Lung (tissue), 12 donors: ENCODE results near the gene MCTP1. TPM values are rescaled to one million over a fixed set of nuclear protein-coding genes. Genes with fewer than 3 reads are reported as not detected.

Experiments used
- ATAC-seq: fragments of 200-7000 bp; cut with Tn5 transposase; one replicate; pipeline ENCODE4 v1.9.1; 2020; ENCODE audit warnings: moderate number of reproducible peaks; ENCODE audit not compliant: insufficient read depth, low FRiP score
- DNase-seq, 3 donors: peaks; one replicate each; pipeline ENCODE4 v3.0.0-alpha.2; 2013 to 2017
- H3K27ac ChIP-seq, 2 donors: one replicate each; pipeline ENCODE4 v1.5.1; 2013; ENCODE audit warnings: mild to moderate bottlenecking in 2 of 2, moderate library complexity in 2 of 2, control low read depth in 1 of 2, inconsistent platforms in 1 of 2, low read depth in 1 of 2, low read length in 1 of 2
- H3K27me3 ChIP-seq, 3 donors: one replicate each; pipeline ENCODE4 v1.5.1; 2013; ENCODE audit warnings: low read length in 2 of 3; ENCODE audit not compliant: control insufficient read depth in 3 of 3, insufficient read depth in 3 of 3
- H3K36me3 ChIP-seq, 4 donors: one replicate each; pipeline ENCODE4 v1.5.1; 2013; ENCODE audit warnings: low read length in 4 of 4, mild to moderate bottlenecking in 1 of 4, moderate library complexity in 1 of 4; ENCODE audit not compliant: control insufficient read depth in 4 of 4, insufficient read depth in 4 of 4
- H3K4me1 ChIP-seq, 5 donors: one replicate each; pipeline ENCODE4 v1.5.1; 2013; ENCODE audit warnings: low read length in 5 of 5, mild to moderate bottlenecking in 2 of 5, moderate library complexity in 1 of 5; ENCODE audit not compliant: control insufficient read depth in 5 of 5, insufficient read depth in 5 of 5
- H3K4me3 ChIP-seq: one replicate; pipeline ENCODE4 v1.5.1; 2013; ENCODE audit warnings: mild to moderate bottlenecking, control low read depth, moderate library complexity
- H3K9ac ChIP-seq, 2 donors: one replicate each; pipeline ENCODE4 v1.5.1; 2013; ENCODE audit warnings: low read length in 2 of 2, control low read depth in 1 of 2; ENCODE audit not compliant: insufficient read depth in 1 of 2
- H3K9me3 ChIP-seq, 4 donors: one replicate each; pipeline ENCODE4 v1.5.1; 2013; ENCODE audit warnings: low read length in 3 of 4, mild to moderate bottlenecking in 1 of 4, moderate library complexity in 1 of 4; ENCODE audit not compliant: control insufficient read depth in 4 of 4, insufficient read depth in 3 of 4
- CTCF ChIP-seq: IDR thresholded peaks from 2 replicates; pipeline ENCODE4 v1.5.1; 2012; ENCODE audit warnings: mild to moderate bottlenecking; ENCODE audit errors: control extremely low read depth, extremely low read depth
- WGBS, 2 donors: extraction: QIAGEN DNeasy Blood & Tissue Kit; methylation state at CpG; one replicate each; pipeline ENCODE4 v1.1.7; 2013; 5-methylcytosine and 5-hydroxymethylcytosine counted together
- polyA plus RNA-seq, 2 donors: library from polyadenylated mRNA; stranded (reverse); fragments of 200-250 nt; gene quantifications; one replicate each; pipeline ENCODE4 v1.2.1, GENCODE V29; 2013
- total RNA-seq, 2 donors: library from RNA; depleted of rRNA in 1 of 2; stranded (reverse); fragments of >200 nt in 1 of 2; gene quantifications; one replicate each; pipeline ENCODE4 v1.2.1, GENCODE V29; 2014 to 2021
- donor health status: control.
- donor health status: control.
- donor health status: Bipolar disorder and iron deficiency.
- donor health status: healthy.
- donor health status: DM: yes; HTN: yes; CAD: no.

MCTP1 gene
- total and polyA plus RNA-seq, 4 donors: 5.8 to 34.8 (median 27.4) TPM

DNA sequence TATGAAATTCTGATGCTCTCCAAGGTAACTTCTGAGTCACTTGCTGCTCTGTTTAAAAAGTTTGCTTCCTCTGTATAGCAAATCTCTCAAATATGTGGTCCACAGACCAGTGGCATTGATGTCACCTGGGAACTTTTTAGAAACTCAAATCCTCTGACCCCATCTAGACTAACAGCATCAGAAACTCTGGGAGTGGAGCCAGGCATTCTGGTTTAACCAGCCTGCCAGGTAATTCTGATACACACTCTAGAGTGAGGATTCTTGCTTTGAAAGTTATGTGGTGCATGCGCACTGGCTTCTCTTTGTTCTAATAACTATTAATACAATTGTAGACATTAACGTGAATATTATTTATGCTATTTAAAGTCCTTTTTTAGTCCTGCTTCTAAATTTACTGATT, 368.3 kb downstream of the MCTP1 start:
- Histone ChIP-seq H3K27me3 (no peaks in the 10 kb centered on the region), H3K9ac (no peak overlapping the region), H3K4me1 (no peaks in the 10 kb centered on the region), H3K4me3 (no peak overlapping the region), H3K9me3 (no peaks in the 10 kb centered on the region), H3K27ac (no peak overlapping the region), H3K36me3 (peaks cover 0 to 2% (median 0%) of the 10 kb centered on the region in 4 donors)
- DNase-seq (peak; percentile 64 to 82 (median 69)), ATAC-seq (no peak)
- 77 to 86% methylated on average over 2 of the region's 2 CpGs for WGBS, 2 donors
- TF ChIP-seq CTCF: no peak

DNA sequence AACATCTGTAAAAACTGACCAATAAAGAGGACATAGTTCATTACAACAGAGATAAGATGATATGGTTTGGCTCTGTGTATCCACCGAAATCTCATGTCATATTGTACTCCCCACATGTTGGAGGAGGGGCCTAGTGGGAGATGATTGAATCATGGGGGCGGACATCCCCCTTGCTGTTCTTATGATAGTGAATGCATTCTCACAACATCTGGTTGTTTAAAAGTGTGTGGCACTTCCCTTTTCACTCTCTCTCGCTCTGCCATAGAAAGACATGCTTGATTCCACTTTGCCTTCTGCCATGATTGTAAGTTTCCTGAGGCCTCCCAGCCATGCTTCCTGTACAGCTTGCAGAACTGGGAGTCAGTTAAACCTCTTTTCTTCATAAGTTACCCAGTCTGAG, 373.6 kb downstream of the MCTP1 start:
- no peak for ATAC-seq

GRCh38 chr5:94910721-94911120, 374.2 kb downstream of the MCTP1 start:
- Histone ChIP-seq H3K9ac (no peak overlapping the region), H3K36me3 (peaks cover 0 to 2% (median 0%) of the 10 kb centered on the region in 4 donors), H3K4me1 (no peaks in the 10 kb centered on the region), H3K4me3 (no peak overlapping the region), H3K27me3 (peaks cover 0 to 2% (median 0%) of the 10 kb centered on the region in 3 donors), H3K27ac (no peak overlapping the region), H3K9me3 (no peaks in the 10 kb centered on the region)
- DNase-seq (no peak), ATAC-seq (no peak)
- no peak for TF ChIP-seq CTCF

More for the DNA sequence above, 373.6 kb downstream of the MCTP1 start:
- Histone ChIP-seq H3K9ac (no peak overlapping the region), H3K4me3 (no peak overlapping the region), H3K36me3 (peaks cover 0 to 2% (median 0%) of the 10 kb centered on the region in 4 donors), H3K27me3 (peaks cover 0 to 2% (median 0%) of the 10 kb centered on the region in 3 donors), H3K4me1 (no peaks in the 10 kb centered on the region), H3K9me3 (no peaks in the 10 kb centered on the region), H3K27ac (no peak overlapping the region)
- 89 to 95% methylated on average over 3 of the region's 3 CpGs for WGBS, 2 donors
- no peak for TF ChIP-seq CTCF
- DNase-seq: no peak

DNA sequence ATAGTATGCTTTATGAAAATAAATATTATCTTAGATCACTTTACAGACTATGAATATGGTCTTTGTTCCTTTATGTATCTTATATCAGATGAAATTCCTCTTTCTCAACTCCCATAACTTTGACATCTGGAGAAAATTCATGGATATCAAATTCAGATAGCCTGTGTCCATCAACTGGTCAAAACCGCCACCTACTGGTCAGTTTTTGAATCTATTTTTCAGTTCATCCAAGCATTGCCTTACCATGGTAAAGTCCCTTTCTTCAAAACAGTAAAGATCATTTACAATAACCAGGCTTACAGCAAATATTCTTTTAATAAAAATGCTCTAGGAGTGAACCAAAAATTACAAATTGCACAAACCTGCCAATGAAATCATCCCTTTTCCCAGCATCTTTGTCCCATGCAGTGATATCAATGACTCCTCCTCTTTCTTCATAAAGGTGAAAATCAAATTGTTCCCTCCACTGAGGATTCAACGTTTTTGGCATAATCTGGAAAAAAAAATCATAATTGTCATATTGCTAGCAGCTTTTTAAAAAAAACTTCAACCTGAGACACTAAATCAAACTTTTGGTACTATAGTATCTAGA, 375.9 kb downstream of the MCTP1 start:
- Histone ChIP-seq H3K36me3 (peaks cover 0 to 2% (median 0%) of the 10 kb centered on the region in 4 donors), H3K9ac (no peak overlapping the region), H3K9me3 (no peaks in the 10 kb centered on the region), H3K27ac (no peak overlapping the region), H3K27me3 (peaks cover 0 to 2% (median 0%) of the 10 kb centered on the region in 3 donors), H3K4me1 (peaks cover 0 to 3% (median 0%) of the 10 kb centered on the region in 5 donors), H3K4me3 (no peak overlapping the region)
- WGBS, 2 donors: 54 to 67% methylated on average over 2 of the region's 2 CpGs
- DNase-seq (peak in 2 of 3 donors; percentile 53 to 62), ATAC-seq (no peak)
- TF ChIP-seq CTCF: peak; percentile 20
